H1 (cell line): ENCODE data around the gene ENPP1. TPM values are rescaled to one million over a fixed set of nuclear protein-coding genes. Genes with fewer than 3 reads are reported as not detected.

ENCODE experiments used
- PHF8 ChIP-seq: fragments of 200-600 bp; sonication (generic); conservative IDR thresholded peaks from 2 replicates; pipeline ENCODE4 v1.7.1; 2012; ENCODE audit warnings: low read depth, mild to moderate bottlenecking, inconsistent platforms, low read length, moderate library complexity
- polyA plus RNA-seq, 7 experiments: library from polyadenylated mRNA; depleted of rRNA in 3 of 7; stranded (reverse) in 5 of 7; unstranded in 2 of 7; fragments of >200 nt in 5 of 7; fragments of 200-250 nt in 2 of 7; gene quantifications; 1 replicate in 5 of 7; 2 replicates in 1 of 7; 4 replicates in 1 of 7; pipeline versions ENCODE4 v1.2.1 to v1.2.3, GENCODE V29; 2011 to 2013; ENCODE audit warnings: missing spikeins in 2 of 7, mixed read lengths in 2 of 7
- total RNA-seq: library from RNA; stranded (reverse); fragmentation: NEBNext Ultra II Directional; extraction: Animal tissue kit (Norgen Biotek cat#: 25700); gene quantifications from 2 replicates; pipeline ENCODE4 v1.2.1, GENCODE V29; 2021

Gene ENPP1
- total and polyA plus RNA-seq, 2 of the 8 experiments (the other 6 are each of a cell fraction or from before 2014, with no cell fraction given), result 10.1 to 39.1 TPM

DNA sequence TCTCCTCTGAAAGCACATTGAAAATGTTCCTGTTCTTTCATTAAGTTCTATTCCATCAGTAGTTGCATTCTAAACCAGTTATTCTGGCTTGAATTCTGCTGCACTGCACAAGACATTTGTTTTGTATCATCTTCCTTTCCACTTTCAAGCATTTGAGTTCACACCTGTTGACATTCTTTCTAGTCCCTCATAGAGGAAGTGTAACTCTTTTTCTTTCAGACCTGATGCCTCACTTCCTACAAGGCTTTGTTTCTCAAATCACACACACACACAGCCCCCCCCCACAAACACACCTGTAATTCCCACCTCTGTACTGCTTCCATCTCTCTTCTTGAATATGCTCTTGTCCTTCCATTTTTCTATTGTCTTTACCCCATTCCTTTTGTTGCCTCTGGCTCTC is 92.4 kb downstream of the ENPP1 start (continued):
- no peak for TF ChIP-seq PHF8
